Activated naive CD8-positive, alpha-beta T cell (primary cell): Measurements from ENCODE around the gene SAMSN1.

ENCODE experiments used
- H3K27ac Mint-ChIP-seq: one replicate; pipeline ENCODE4 v1.8.0; 2021; ENCODE audit warnings: mixed read lengths
- H3K27me3 Mint-ChIP-seq: one replicate; pipeline ENCODE4 v1.8.0; 2021; ENCODE audit warnings: mixed read lengths
- H3K36me3 Mint-ChIP-seq: one replicate; pipeline ENCODE4 v1.8.0; 2021; ENCODE audit warnings: mixed read lengths
- H3K4me1 Mint-ChIP-seq: one replicate; pipeline ENCODE4 v1.8.0; 2021; ENCODE audit warnings: low read depth, mixed read lengths
- H3K4me3 Mint-ChIP-seq: one replicate; pipeline ENCODE4 v1.8.0; 2021; ENCODE audit warnings: mild to moderate bottlenecking, mixed read lengths
- H3K9me3 Mint-ChIP-seq: one replicate; pipeline ENCODE4 v1.8.0; 2021; ENCODE audit warnings: low read depth, mixed read lengths

SAMSN1 gene

GRCh38 chr21:14493731-14494130 is 52.4 kb downstream of the SAMSN1 start:
- Mint-ChIP-seq H3K27me3 (no peaks in the 10 kb centered on the region), H3K9me3 (peaks cover 3% of the 10 kb centered on the region), H3K27ac (peak overlapping the region; percentile 5), H3K36me3 (peaks cover 39% of the 10 kb centered on the region), H3K4me1 (peaks cover 13% of the 10 kb centered on the region), H3K4me3 (no peak overlapping the region)

GRCh38 chr21:14492931-14493330 is 53.2 kb downstream of the SAMSN1 start:
- H3K4me1 Mint-ChIP-seq = peaks cover 20% of the 10 kb centered on the region
- peaks cover 37% of the 10 kb centered on the region for H3K36me3 Mint-ChIP-seq

GRCh38 chr21:14491269-14491681 is 54.8 kb downstream of the SAMSN1 start:
- Mint-ChIP-seq H3K27me3 (no peaks in the 10 kb centered on the region), H3K9me3 (peaks cover 3% of the 10 kb centered on the region), H3K4me3 (no peak overlapping the region), H3K4me1 (peaks cover 32% of the 10 kb centered on the region), H3K27ac (peak overlapping the region; percentile 76), H3K36me3 (peaks cover 33% of the 10 kb centered on the region)

More at GRCh38 chr21:14492931-14493330, 53.2 kb downstream of the SAMSN1 start:
- Mint-ChIP-seq H3K27ac (no peak overlapping the region), H3K9me3 (peaks cover 3% of the 10 kb centered on the region), H3K27me3 (no peaks in the 10 kb centered on the region), H3K4me3 (no peak overlapping the region)

GRCh38 chr21:14488672-14489204 is 57.4 kb downstream of the SAMSN1 start:
- Mint-ChIP-seq H3K4me3 (no peak overlapping the region), H3K36me3 (peaks cover 22% of the 10 kb centered on the region), H3K9me3 (no peaks in the 10 kb centered on the region)

GRCh38 chr21:14487490-14488432 is 58.4 kb downstream of the SAMSN1 start:
- Mint-ChIP-seq H3K27me3 (no peaks in the 10 kb centered on the region), H3K36me3 (peaks cover 18% of the 10 kb centered on the region), H3K4me1 (peaks cover 58% of the 10 kb centered on the region), H3K4me3 (peak overlapping the region; percentile 55), H3K9me3 (no peaks in the 10 kb centered on the region), H3K27ac (peak overlapping the region; percentile 98)

More at GRCh38 chr21:14488672-14489204, 57.4 kb downstream of the SAMSN1 start:
- no peaks in the 10 kb centered on the region for H3K27me3 Mint-ChIP-seq
- peak overlapping the region; percentile 98 for H3K27ac Mint-ChIP-seq
- peaks cover 49% of the 10 kb centered on the region for H3K4me1 Mint-ChIP-seq

- H3K4me1 Mint-ChIP-seq = peaks cover 61% of the 10 kb centered on the region
- no peak overlapping the region for H3K4me3 Mint-ChIP-seq
- H3K36me3 Mint-ChIP-seq = peaks cover 18% of the 10 kb centered on the region
Observed at GRCh38 chr21:14486869-14487268, 59.2 kb downstream of the SAMSN1 start.

GRCh38 chr21:14484188-14485009 is 61.7 kb downstream of the SAMSN1 start:
- H3K27me3 Mint-ChIP-seq = no peaks in the 10 kb centered on the region

More at GRCh38 chr21:14486869-14487268, 59.2 kb downstream of the SAMSN1 start:
- H3K9me3 Mint-ChIP-seq = no peaks in the 10 kb centered on the region
- peak overlapping the region; percentile 92 for H3K27ac Mint-ChIP-seq
- no peaks in the 10 kb centered on the region for H3K27me3 Mint-ChIP-seq

GRCh38 chr21:14483296-14483695 is 62.8 kb downstream of the SAMSN1 start:
- H3K36me3 Mint-ChIP-seq = peaks cover 15% of the 10 kb centered on the region
- H3K4me1 Mint-ChIP-seq = peaks cover 70% of the 10 kb centered on the region
- H3K27me3 Mint-ChIP-seq = no peaks in the 10 kb centered on the region
- peak overlapping the region; percentile 99 for H3K27ac Mint-ChIP-seq
- H3K9me3 Mint-ChIP-seq = no peaks in the 10 kb centered on the region
- no peak overlapping the region for H3K4me3 Mint-ChIP-seq

More at GRCh38 chr21:14484188-14485009, 61.7 kb downstream of the SAMSN1 start:
- Mint-ChIP-seq H3K9me3 (no peaks in the 10 kb centered on the region), H3K4me3 (no peak overlapping the region), H3K27ac (peak overlapping the region; percentile 99), H3K36me3 (peaks cover 18% of the 10 kb centered on the region), H3K4me1 (peaks cover 74% of the 10 kb centered on the region)

- peaks cover 11% of the 10 kb centered on the region for H3K36me3 Mint-ChIP-seq
- peak overlapping the region; percentile 83 for H3K4me3 Mint-ChIP-seq
- no peaks in the 10 kb centered on the region for H3K27me3 Mint-ChIP-seq
- peaks cover 59% of the 10 kb centered on the region for H3K4me1 Mint-ChIP-seq
- no peaks in the 10 kb centered on the region for H3K9me3 Mint-ChIP-seq
- H3K27ac Mint-ChIP-seq = peak overlapping the region; percentile 99
Observed at GRCh38 chr21:14482165-14482564, 64.0 kb downstream of the SAMSN1 start.

GRCh38 chr21:14480411-14481031 is 65.6 kb downstream of the SAMSN1 start:
- H3K4me3 Mint-ChIP-seq = no peak overlapping the region
- peaks cover 52% of the 10 kb centered on the region for H3K4me1 Mint-ChIP-seq
- no peaks in the 10 kb centered on the region for H3K27me3 Mint-ChIP-seq
- no peaks in the 10 kb centered on the region for H3K9me3 Mint-ChIP-seq
- H3K36me3 Mint-ChIP-seq = peaks cover 7% of the 10 kb centered on the region
- H3K27ac Mint-ChIP-seq = peak overlapping the region; percentile 83

- Mint-ChIP-seq H3K27me3 (no peaks in the 10 kb centered on the region), H3K4me3 (no peak overlapping the region), H3K27ac (peak overlapping the region; percentile 50), H3K36me3 (peaks cover 3% of the 10 kb centered on the region), H3K4me1 (peaks cover 46% of the 10 kb centered on the region), H3K9me3 (no peaks in the 10 kb centered on the region)
Observed at GRCh38 chr21:14479241-14479786, 66.8 kb downstream of the SAMSN1 start.

GRCh38 chr21:14477841-14478240 is 68.3 kb downstream of the SAMSN1 start:
- Mint-ChIP-seq H3K9me3 (no peaks in the 10 kb centered on the region), H3K4me3 (no peak overlapping the region), H3K27ac (no peak overlapping the region), H3K27me3 (no peaks in the 10 kb centered on the region), H3K4me1 (peaks cover 33% of the 10 kb centered on the region), H3K36me3 (no peaks in the 10 kb centered on the region)

GRCh38 chr21:14477133-14477532 is 69.0 kb downstream of the SAMSN1 start:
- Mint-ChIP-seq H3K27me3 (no peaks in the 10 kb centered on the region), H3K9me3 (no peaks in the 10 kb centered on the region)

GRCh38 chr21:14474995-14475394 is 71.1 kb downstream of the SAMSN1 start:
- H3K36me3 Mint-ChIP-seq = peaks cover 3% of the 10 kb centered on the region
- H3K4me1 Mint-ChIP-seq = peaks cover 10% of the 10 kb centered on the region
- H3K27me3 Mint-ChIP-seq = no peaks in the 10 kb centered on the region
- H3K9me3 Mint-ChIP-seq = no peaks in the 10 kb centered on the region
- no peak overlapping the region for H3K4me3 Mint-ChIP-seq
- no peak overlapping the region for H3K27ac Mint-ChIP-seq

More at GRCh38 chr21:14477133-14477532, 69.0 kb downstream of the SAMSN1 start:
- H3K4me3 Mint-ChIP-seq = no peak overlapping the region
- no peaks in the 10 kb centered on the region for H3K36me3 Mint-ChIP-seq
- H3K27ac Mint-ChIP-seq = no peak overlapping the region
- H3K4me1 Mint-ChIP-seq = peaks cover 27% of the 10 kb centered on the region
